K562 (cell line): ENCODE measurements around the gene ENG. TPM values are rescaled to one million over a fixed set of nuclear protein-coding genes. Genes with fewer than 3 reads are reported as not detected.

Experiments
- CBFB ChIP-seq: sonication (generic); formaldehyde crosslinking; IDR thresholded peaks from 2 replicates; pipeline ENCODE4 v1.4.0; 2020; ENCODE audit warnings: mild to moderate bottlenecking, missing genetic modification reagents
- CBX8 ChIP-seq: fragments of 200-600 bp; sonication (generic); IDR thresholded peaks from 2 replicates; pipeline ENCODE4 v1.6.1; 2012; ENCODE audit warnings: borderline replicate concordance, mixed run types, low read depth, mild to moderate bottlenecking, moderate library complexity, mixed read lengths, low read length, control low read depth, inconsistent platforms; ENCODE audit not compliant: poor library complexity, severe bottlenecking; ENCODE audit errors: extremely low read depth
- GTF3C2 ChIP-seq: IDR thresholded peaks from 3 replicates; pipeline ENCODE4 v1.6.1; 2011; ENCODE audit warnings: borderline replicate concordance, mild to moderate bottlenecking, moderate library complexity; ENCODE audit not compliant: insufficient read length; ENCODE audit errors: extremely low read depth
- KDM5B ChIP-seq: fragments of 200-600 bp; sonication (generic); IDR thresholded peaks from 2 replicates; pipeline ENCODE4 v1.6.1; 2012; ENCODE audit warnings: low read depth, mild to moderate bottlenecking, moderate library complexity, low read length, control low read depth, inconsistent platforms; ENCODE audit not compliant: insufficient replicate concordance
- MAFG ChIP-seq: fragments of 450-650 bp; conservative IDR thresholded peaks from 2 replicates; pipeline ENCODE4 v1.6.1; 2016; ENCODE audit warnings: missing genetic modification characterization, missing compliant biosample characterization
- NCOA4 ChIP-seq: fragments of 450-650 bp; IDR thresholded peaks from 2 replicates; pipeline ENCODE4 v1.6.1; 2018; ENCODE audit warnings: mild to moderate bottlenecking; ENCODE audit not compliant: partially characterized antibody
- NFATC3 ChIP-seq: fragments of 450-650 bp; IDR thresholded peaks from 2 replicates; pipeline ENCODE4 v1.6.1; 2017; ENCODE audit warnings: mild to moderate bottlenecking
- PCBP1 ChIP-seq: fragments of 200-400 bp; formaldehyde crosslinking; IDR thresholded peaks from 2 replicates; pipeline ENCODE4 v1.6.1; 2018; ENCODE audit warnings: mild to moderate bottlenecking, low read depth, low read length; ENCODE audit not compliant: poor library complexity, severe bottlenecking
- PML ChIP-seq: IDR thresholded peaks from 2 replicates; pipeline ENCODE4 v1.6.1; 2012; ENCODE audit warnings: low read length, inconsistent platforms
- SAP30 ChIP-seq: fragments of 200-600 bp; sonication (generic); IDR thresholded peaks from 2 replicates; pipeline ENCODE4 v1.6.1; 2012; ENCODE audit warnings: borderline replicate concordance, low read depth, mild to moderate bottlenecking, moderate library complexity, low read length, control low read depth, inconsistent platforms; ENCODE audit not compliant: insufficient read depth, poor library complexity, severe bottlenecking
- SMARCE1 ChIP-seq: fragments of 450-650 bp; IDR thresholded peaks from 2 replicates; pipeline ENCODE4 v1.7.1; 2016; ENCODE audit warnings: mild to moderate bottlenecking
- SREBF2 ChIP-seq: sonication (generic); formaldehyde crosslinking; IDR thresholded peaks from 2 replicates; pipeline ENCODE4 v1.4.0; 2020; ENCODE audit warnings: mild to moderate bottlenecking, missing genetic modification reagents
- UBTF ChIP-seq, 2 experiments: IDR thresholded peaks; 2 replicates each; pipeline ENCODE4 v1.6.1; 2012; ENCODE audit warnings: improper control_type of control experiment in 2 of 2, low read depth in 2 of 2, low read length in 2 of 2, borderline replicate concordance in 1 of 2
- ZBED1 ChIP-seq: IDR thresholded peaks from 2 replicates; pipeline ENCODE4 v1.6.1; 2014
- ZKSCAN8 ChIP-seq: fragments of 200-800 bp; sonication (Bioruptor generic); IDR thresholded peaks from 2 replicates; pipeline ENCODE4 v1.6.1; 2016; ENCODE audit warnings: missing genetic modification characterization, missing compliant biosample characterization
- ZNF143 ChIP-seq: sonication (generic); formaldehyde crosslinking; IDR thresholded peaks from 2 replicates; pipeline ENCODE4 v1.9.0; 2022; ENCODE audit warnings: mild to moderate bottlenecking, missing genetic modification reagents
- ZNF354B ChIP-seq: fragments of 250-450 bp; sonication (Bioruptor Pico); IDR thresholded peaks from 2 replicates; pipeline ENCODE4 v1.4.0; 2020
- ZNF551 ChIP-seq: fragments of 250-450 bp; sonication (Bioruptor Pico); IDR thresholded peaks from 2 replicates; pipeline ENCODE4 v1.5.0; 2021; ENCODE audit warnings: mild to moderate bottlenecking, moderate library complexity
- ZNF639 ChIP-seq, 2 experiments: fragments of 200-800 bp in 1 of 2; sonication (Bioruptor generic) in 1 of 2; sonication (generic) in 1 of 2; formaldehyde crosslinking in 1 of 2; IDR thresholded peaks in 1 of 2; conservative IDR thresholded peaks in 1 of 2; 2 replicates each; pipeline versions ENCODE4 v1.5.0 to v1.6.1; 2016 to 2020; ENCODE audit warnings: missing compliant biosample characterization in 1 of 2, missing genetic modification characterization in 1 of 2, missing genetic modification reagents in 1 of 2
- ZNF778 ChIP-seq: fragments of 450-650 bp; formaldehyde crosslinking; IDR thresholded peaks from 2 replicates; pipeline ENCODE4 v1.4.0; 2020; ENCODE audit warnings: mild to moderate bottlenecking, moderate library complexity
- polyA plus RNA-seq, 8 experiments: library from polyadenylated mRNA; depleted of rRNA in 4 of 8; stranded (reverse) in 5 of 8; unstranded in 3 of 8; fragments of >200 nt; fragmentation: Nextera tagmentation in 2 of 8; fragmentation: Illumina TruSeq in 1 of 8; extraction: Ambion mirVana in 2 of 8; extraction: Trizol in 1 of 8; gene quantifications; 2 replicates each; pipeline versions ENCODE4 v1.2.1 to v1.2.3, GENCODE V29; 2011 to 2014; ENCODE audit warnings: inconsistent platforms in 1 of 8, missing spikeins in 1 of 8
- total RNA-seq, 7 experiments: library from RNA; depleted of rRNA in 6 of 7; stranded (reverse); fragments of >200 nt in 6 of 7; fragmentation: Illumina TruSeq in 2 of 7; extraction: Trizol in 2 of 7; gene quantifications; 2 replicates each; pipeline versions ENCODE4 v1.2.1 to v1.2.3, GENCODE V29; 2011 to 2021; ENCODE audit warnings: low replicate concordance in 1 of 7

The ENG gene
- total and polyA plus RNA-seq, 9 of the 15 experiments (the other 6 are each of a cell fraction or from before 2014, with no cell fraction given): 0.04 to 0.40 (median 0.14) TPM; not detected in 1

GRCh38 chr9:127877566-127877998 lies 23.1 kb upstream of the ENG start, which contains the start of gene AK1 (continued):
- TF ChIP-seq SAP30: peak; percentile 25
- TF ChIP-seq NCOA4: no peak
- TF ChIP-seq ZNF143: peak; percentile 78
- TF ChIP-seq CBX8: no peak
- no peak for TF ChIP-seq KDM5B
- TF ChIP-seq CBFB (CRISPR knock-in tag): no peak
- TF ChIP-seq MAFG (tag): no peak
- no peak for TF ChIP-seq ZNF551 (CRISPR knock-in tag)
- TF ChIP-seq UBTF (IDR thresholded peaks at IDR 0.05; ENCODE audit: borderline replicate concordance in 1 of 2, low read depth in 2 of 2, low read length in 2 of 2): 0 out of 4 replicates have a peak, but pooled peaks of 1 of the 2 experiments have one; percentile 44
- TF ChIP-seq NFATC3: no peak
- TF ChIP-seq ZNF778 (CRISPR knock-in tag): no peak
- TF ChIP-seq GTF3C2: no peak
- TF ChIP-seq ZBED1: no peak
- no peak for TF ChIP-seq PML
- TF ChIP-seq ZNF354B (CRISPR knock-in tag): no peak
- no peak for TF ChIP-seq SREBF2 (CRISPR knock-in tag)
- TF ChIP-seq ZKSCAN8 (CRISPR knock-in tag): no peak
- no peak for TF ChIP-seq SMARCE1
- peak; percentile 32 for TF ChIP-seq PCBP1
- TF ChIP-seq ZNF639 (CRISPR knock-in tag; conservative IDR thresholded peaks at IDR 0.05 in 1 of 2, IDR thresholded peaks at IDR 0.05 in 1 of 2): peak in 1 of 2 experiments; percentile 59; a peak in 1 of 4 replicates
